GM12891 (cell line): ENCODE data around the gene ELFN1.

ENCODE experiments used
- POLR2A ChIP-seq: IDR thresholded peaks from 2 replicates; pipeline ENCODE4 v1.6.1; 2011; ENCODE audit warnings: low read depth, low read length, control low read depth
- POLR2AphosphoS5 ChIP-seq: IDR thresholded peaks from 2 replicates; pipeline ENCODE4 v1.6.1; 2011; ENCODE audit warnings: low read depth, low read length, control low read depth
- SPI1 ChIP-seq: IDR thresholded peaks from 2 replicates; pipeline ENCODE4 v1.6.1; 2011; ENCODE audit warnings: low read depth, low read length, control low read depth
- TAF1 ChIP-seq: IDR thresholded peaks from 2 replicates; pipeline ENCODE4 v1.6.1; 2011; ENCODE audit warnings: low read depth, low read length, control low read depth

- TF ChIP-seq TAF1 (no peak), SPI1 (no peak), POLR2A (no peak), POLR2AphosphoS5 (no peak)
These were observed 100.3 kb downstream of the ELFN1 start for GRCh38 chr7:1770331-1770730.
